ENCODE results near the gene LZTS3.

DNA sequence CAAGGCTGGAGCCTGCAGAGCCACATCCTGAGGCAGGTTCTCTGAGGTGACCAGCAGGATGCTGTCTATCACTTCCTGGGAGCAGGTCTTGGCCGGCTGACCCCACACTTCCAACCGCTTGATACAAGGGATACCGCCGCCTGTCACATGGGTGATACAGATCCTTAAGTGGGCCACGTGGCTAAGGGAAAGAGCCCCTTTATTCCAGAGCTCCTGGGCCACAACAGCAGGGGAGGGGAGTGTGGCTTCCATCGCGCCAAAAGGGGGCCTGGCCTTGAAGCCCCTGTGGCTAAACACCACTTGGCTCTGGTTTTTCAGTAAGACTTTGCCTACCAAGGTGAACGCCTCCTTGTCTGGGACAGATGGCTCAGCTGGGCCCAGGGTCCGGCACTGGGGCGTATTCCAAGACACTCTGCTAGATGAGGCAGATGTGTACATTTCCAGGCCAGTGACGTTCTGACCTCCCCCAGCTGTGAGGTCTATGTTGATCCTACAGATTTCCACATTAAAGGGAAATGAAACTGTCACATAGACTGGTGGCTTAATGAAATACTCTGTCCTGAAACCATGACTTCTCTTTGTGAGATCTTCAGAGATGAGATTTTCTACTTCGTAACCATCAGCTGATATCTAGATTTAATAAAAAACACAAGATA lies 51.3 kb downstream of the LZTS3 start:
- TF ChIP-seq, protein P1, sequence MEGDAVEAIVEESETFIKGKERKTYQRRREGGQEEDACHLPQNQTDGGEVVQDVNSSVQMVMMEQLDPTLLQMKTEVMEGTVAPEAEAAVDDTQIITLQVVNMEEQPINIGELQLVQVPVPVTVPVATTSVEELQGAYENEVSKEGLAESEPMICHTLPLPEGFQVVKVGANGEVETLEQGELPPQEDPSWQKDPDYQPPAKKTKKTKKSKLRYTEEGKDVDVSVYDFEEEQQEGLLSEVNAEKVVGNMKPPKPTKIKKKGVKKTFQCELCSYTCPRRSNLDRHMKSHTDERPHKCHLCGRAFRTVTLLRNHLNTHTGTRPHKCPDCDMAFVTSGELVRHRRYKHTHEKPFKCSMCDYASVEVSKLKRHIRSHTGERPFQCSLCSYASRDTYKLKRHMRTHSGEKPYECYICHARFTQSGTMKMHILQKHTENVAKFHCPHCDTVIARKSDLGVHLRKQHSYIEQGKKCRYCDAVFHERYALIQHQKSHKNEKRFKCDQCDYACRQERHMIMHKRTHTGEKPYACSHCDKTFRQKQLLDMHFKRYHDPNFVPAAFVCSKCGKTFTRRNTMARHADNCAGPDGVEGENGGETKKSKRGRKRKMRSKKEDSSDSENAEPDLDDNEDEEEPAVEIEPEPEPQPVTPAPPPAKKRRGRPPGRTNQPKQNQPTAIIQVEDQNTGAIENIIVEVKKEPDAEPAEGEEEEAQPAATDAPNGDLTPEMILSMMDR (IDR thresholded peaks at IDR 0.05 in 8 of 11, conservative IDR thresholded peaks at IDR 0.05 in 3 of 11), result no peak
- no peak for TF ChIP-seq POLR2A (IDR thresholded peaks at IDR 0.05)

All from spleen (tissue), 7 donors.